ENCODE results near the gene LARGE1. TPM values are rescaled to one million over a fixed set of nuclear protein-coding genes. Genes with fewer than 3 reads are reported as not detected.

Gene LARGE1
- total RNA-seq, 1 donor from 2014 or later: 22.6 TPM

DNA sequence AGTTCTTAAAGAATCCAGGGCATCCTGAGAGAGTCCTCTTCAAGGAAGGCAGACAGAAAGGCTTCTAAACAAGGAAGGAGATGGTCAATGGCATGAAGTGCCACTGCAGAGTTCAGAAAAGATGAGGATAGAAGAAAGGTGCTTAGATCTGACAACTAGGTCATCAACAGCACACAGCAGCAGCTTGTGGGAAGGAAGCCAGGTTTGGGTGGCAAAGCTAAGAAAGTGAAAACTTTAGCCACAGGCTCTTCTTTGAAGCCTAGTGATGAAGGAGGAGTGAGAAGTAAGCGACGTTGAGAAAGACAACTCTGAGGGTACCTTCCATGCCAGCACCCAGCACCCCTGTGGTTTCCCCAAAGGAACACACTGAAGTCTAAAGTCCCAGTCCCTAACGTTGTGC lies 92.0 kb downstream of the LARGE1 start:
- DNase-seq (ENCODE audit: low read depth): no peak

DNA sequence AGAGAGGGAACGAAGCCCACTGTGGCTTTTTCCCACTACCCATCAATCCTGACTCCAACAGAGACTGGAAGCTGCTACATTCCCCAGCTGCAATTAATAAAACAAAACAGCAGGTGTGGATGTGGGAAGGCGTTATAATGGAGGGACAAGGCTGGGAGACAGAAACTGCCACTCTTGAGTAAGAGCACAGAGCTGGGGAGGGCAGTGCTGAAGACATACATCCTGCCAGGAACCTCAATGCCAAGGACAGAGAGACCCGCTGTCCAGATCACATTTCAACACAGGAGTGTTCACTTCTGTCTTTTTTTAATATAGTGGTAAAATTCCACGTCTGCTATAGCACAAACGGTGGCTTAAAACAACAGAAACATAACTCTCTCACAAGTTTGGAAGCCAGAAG lies 94.5 kb downstream of the LARGE1 start:
- peak; percentile 23 for DNase-seq (ENCODE audit: low read depth)

DNA sequence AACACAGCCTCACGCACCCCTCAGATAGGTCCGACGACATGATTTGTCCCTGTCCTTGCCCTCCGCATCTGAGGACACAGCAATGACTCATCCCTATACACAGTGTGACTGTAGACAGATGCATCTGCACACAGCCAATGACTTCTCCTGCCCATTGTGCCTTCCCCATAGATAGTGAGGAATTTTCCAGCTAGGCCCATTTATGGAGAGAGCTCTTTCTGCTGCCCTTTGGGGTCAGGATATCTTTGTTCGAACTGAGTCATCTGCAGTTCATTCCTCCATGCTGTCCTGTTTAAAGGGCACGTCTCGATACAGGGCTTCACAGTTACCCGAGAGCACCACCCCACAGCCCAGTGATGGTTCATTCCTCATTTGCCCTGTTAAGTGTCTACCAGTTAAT lies 96.7 kb downstream of the LARGE1 start:
- DNase-seq (ENCODE audit: low read depth): peak; percentile 8

DNA sequence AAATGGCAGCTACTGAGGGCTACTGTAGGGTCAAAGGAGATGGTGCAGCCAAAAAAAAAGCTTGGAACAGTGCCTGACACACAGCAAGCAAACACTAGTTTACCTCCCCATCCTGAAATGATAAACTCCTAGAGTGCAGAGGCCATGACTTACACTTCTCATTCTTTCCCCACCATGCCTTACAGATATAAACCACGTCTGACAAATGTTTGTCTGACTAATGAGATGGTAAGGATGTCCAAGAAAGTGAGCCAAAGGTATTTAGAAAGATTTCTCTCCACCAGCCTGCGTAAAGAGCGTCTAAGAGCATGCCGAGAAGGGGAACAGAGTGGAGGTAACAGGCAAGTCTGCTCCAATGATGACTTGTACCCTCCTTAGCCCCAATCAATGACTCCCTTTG lies 99.0 kb downstream of the LARGE1 start:
- no peak for DNase-seq (ENCODE audit: low read depth)

DNA sequence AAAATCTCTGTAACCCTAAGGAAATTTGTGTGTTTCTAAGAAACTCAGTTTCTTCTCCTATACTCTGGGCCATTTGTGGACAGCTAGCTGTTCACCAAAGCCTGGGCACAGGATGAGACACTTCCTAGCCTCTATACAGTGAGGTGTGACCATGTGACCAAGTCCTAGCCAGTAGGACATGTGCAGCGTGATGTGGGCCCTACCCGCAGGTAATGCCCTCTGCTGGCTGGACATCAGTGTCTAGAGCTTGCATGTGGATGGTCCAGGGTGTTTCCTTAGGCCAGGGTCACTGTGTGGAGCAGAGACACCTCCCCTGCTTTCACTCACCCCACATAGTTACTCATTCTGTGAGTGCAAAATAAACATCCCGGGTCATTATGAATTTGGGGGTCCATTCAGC lies 100.5 kb downstream of the LARGE1 start:
- DNase-seq (ENCODE audit: low read depth): no peak

DNA sequence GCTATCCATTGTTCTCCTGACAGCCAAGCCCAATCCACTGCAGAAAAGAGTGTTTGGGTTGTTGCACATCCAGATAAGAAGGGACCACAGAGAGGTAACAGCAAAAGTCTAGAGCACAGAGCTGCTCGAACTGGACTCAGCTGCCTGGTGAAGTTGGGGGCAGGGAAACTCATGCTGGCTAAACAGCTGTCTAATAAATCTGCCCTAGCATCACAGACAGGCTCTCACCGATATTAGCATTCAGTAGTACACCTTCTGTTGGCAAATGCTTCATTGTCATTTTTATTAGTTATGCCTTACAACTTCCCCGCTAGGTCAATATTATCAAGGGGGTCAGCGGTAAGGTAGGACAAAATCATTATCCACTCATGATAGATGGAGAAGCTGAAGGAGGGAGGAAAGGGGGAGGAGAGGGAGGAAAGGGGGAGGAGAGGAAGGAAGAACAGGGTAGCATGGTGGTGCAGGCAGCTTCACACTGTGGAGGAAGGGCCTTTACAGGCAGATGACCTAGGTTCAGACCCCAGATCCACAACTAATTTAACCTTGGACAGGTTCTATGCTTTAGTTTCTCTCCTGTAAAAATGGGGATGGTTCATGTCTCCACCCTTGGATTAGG lies 102.7 kb downstream of the LARGE1 start:
- no peak for DNase-seq (ENCODE audit: low read depth)

DNA sequence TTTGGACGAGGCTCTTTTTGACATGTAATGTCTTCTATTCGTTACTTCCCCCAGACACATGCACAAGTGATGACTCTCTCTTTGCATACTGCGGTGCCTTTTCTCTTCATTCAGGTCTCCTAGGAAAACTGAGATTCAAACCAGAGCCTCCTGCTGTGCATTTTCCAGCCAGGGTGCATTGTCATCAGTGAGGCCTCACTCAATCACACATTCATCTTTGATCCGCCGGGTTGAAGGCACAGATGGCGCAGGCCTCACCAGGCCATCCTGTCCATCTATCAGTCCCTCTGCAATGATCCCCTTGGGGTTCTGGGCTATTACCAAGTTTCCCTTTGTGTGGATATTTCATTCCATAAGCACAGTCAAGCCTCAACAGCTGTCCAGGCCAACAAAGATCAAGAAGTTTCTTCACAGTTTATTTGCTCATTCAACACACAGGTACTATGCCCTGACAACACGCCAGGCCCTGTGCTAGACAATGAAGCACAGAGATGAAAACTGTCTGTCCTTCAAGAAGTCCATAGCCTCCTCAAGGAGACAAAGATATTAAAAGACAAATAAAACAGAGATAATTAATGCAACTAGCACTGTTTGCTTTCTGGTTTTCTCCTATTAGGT lies 107.8 kb downstream of the LARGE1 start:
- no peak for DNase-seq (ENCODE audit: low read depth)

DNA sequence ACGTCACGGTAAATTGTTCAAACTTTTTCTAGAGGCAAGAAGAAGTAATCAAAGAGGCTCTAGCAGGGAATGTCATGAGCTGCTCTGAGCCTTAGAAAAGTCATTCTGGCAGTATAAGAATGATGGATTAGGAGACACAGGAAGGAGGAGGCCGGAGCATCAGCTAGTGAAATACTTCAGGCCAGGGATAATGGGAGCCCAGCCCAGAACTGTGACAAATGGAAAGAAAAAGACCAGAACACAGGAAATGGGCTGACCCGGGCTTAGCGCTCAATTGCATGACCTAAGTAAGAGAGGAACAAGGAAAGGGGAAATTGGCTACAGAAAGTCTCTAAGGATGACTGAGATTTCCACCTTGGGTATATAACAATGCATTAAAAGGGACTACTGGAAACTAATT lies 108.6 kb downstream of the LARGE1 start:
- no peak for DNase-seq (ENCODE audit: low read depth)

DNA sequence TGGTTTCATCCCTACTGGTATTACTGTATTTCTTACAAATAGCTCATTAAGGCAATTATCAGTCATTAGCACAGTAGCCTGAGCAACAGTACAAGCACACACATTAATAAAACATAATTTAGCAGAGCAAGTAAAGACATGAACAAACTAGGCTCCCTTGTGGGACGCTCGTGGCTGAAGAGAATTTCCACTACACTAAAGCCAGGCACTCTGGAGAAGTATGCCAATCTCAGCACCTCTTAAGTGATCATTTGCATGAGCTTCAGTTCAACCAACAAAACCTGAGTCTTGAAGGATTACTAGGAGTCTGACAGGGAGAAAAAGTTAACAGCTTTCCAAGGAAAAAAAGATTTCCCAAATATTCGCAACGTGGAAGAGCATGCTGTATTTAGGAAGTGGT lies 109.1 kb downstream of the LARGE1 start:
- DNase-seq (ENCODE audit: low read depth): no peak

DNA sequence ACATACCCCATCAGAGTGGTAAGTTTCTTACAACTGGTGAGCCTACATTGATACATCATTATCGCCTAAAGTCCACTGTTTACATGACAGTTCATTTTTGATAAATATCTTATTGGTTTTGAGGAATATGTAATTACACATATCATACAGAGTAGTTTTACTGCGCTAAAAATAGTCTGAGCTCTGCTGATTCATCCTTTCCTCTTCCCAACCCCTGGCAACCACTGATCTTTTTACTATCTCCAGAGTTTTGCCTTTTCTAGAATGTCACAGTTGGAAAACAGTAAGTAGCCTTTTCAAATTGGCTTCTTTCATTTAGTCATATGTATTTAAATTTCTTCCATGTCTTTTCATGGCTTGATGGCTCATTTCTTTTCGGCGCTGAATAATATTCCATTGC lies 112.8 kb downstream of the LARGE1 start:
- DNase-seq (ENCODE audit: low read depth): peak; percentile 24

DNA sequence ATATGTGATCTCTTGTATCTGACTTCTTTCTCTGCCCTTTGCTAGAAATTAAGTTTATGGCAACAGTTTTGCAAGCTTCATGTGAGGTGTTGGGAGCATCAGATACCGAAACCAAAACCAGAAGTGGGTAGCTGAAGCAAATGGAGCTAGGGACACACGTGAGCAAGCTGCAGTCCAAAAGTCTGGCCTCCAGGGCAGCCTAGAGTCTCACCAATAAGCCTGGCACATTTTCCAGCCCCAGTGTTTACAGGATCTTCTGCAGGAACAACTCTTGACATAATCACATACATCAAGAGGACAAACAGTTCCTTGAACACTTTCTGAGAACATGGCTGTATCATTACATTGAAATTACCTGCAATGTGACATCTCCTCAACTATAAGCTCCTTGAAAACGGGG lies 114.1 kb downstream of the LARGE1 start:
- DNase-seq (ENCODE audit: low read depth): no peak

DNA sequence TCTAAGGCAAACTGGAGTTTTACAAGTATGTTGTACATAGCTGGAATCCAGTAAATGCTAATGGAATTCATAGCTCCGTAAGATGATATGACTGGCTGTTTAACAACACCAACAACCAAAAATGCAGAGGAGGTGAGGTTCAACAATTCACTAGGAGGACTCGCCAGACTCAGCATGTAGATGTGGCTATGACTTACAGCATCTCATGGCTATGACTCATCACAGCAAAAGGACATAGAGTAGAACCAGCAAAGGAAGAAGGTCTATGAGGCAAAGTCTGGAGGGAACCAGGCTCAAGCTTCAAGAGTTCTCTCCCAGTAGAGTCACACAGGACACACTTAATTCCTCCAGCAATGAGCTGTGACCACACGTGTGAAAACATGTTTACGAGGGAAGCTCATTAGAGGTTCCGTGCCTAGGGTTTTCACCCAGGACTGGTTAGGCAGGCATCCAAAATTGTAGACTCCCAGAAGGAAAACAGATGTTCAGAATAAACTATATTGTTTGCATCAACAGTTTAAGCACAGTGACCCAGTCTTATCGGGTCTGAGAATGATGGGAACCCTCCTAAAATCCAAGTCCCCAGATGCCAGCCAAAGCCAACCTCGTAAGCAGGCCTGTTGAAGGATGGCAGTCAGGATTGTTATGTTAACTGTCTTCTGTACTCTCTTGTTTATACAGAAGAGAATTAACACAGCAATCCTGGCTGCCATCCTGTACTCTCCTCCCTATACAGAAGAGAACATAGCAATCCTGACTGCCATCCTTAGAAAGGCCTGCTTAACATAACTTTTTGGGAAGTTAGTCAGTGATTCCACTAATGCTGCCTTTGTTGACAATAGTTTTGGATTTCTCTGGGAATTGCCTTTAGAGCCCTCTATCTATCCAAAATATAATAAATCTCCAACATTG lies 116.6 kb downstream of the LARGE1 start:
- DNase-seq (ENCODE audit: low read depth): peak; percentile 51

DNA sequence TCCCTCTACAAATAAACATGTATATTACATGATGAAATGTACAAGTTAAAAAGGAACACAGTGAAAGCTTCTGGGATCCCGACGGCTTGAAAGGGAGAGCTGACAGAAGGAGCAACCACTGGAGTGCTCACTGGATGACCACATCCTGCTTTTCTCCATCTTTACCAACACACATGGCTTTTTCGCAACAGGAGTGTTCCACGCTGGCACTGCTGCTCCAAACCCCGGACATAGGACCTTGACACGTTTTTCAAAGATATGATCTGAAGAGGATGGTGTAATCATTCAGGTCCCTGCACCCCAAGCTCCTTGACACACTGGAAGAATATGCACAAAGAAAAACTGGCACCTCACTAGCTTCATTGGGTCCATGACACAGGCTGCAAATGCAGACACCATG lies 121.9 kb downstream of the LARGE1 start:
- no peak for DNase-seq (ENCODE audit: low read depth)

DNA sequence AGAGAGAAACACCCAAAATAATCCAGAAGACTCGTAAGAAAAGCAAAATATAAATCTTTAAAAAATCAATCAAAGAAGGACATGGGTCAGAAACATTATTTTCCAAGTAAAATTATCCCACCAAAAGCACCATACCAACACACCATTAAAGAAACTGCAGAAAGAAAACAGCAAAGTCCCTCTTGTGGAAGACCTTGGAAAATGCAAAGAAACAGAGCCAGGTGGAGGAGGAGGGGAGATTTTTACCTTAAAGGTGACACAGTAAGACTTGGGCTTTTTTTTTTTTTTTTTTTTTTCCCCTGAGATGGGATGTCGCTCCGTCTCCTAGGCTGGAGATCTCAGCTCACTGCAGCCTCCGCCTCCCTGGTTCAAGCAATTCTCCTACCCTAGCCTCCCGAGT lies 123.8 kb downstream of the LARGE1 start:
- no peak for DNase-seq (ENCODE audit: low read depth)

DNA sequence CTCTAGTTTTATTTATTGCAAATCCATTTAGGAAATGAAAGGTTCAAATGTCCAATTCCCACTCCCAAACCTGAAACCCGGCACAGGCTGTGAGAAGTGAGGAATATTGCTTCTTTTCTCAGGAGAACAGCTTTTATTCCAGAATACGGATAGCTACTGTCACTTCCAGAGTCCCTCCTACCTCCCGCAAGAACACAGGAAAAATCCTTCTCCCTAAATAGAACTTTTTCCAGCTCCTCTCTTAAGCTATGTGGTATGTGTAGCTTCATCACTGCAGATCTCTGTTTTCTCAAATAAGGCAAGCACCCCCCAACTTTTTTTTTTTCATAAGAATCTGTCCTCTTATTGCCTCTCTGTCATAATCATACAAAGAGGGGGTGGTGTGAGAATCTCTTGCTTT lies 126.8 kb downstream of the LARGE1 start:
- DNase-seq (ENCODE audit: low read depth): no peak

DNA sequence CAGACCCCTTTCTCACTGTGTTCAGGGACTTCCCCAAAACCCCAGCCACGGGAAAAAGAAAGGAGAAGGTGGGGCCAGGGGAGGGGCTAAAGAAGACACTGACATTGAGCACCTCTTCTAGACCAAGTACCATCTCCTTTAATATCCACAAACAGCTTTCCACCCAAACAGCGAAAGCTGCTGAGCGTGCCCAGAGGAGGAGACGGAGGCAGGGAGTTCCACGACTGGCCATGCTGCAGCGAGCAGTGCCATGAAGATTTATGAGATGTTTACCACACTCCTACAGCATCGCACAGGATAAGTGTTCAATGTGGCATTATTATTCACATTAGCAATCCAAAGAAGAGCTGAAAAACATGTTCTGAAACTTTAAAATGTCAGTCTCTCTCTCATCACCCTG lies 127.4 kb downstream of the LARGE1 start:
- DNase-seq (ENCODE audit: low read depth): no peak

DNA sequence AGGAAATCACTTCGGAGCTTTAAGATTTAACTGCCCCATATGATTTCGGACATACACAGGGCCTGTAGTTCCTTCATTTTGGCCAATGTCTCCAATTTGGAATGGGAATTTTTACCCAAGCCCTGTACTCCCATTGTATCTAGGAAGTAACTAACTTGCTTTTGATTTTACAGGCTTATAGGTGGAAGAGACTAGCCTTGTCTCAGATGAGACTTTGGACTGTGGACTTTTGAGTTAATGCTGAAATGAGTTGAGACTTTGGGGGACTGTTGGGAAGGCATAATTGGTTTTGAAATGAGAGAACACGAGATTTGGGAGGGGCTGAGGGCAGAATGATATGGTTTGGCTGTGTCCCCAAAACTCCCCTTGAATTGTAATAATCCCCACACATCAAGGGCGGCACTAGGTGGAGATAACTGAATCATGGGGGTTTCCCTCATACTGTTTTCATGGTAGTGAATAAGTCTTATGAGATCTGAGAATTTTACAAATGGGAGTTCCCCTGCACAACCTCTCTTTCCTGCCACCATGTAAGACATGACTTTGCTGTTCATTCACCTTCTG lies 130.5 kb downstream of the LARGE1 start:
- DNase-seq (ENCODE audit: low read depth): no peak

DNA sequence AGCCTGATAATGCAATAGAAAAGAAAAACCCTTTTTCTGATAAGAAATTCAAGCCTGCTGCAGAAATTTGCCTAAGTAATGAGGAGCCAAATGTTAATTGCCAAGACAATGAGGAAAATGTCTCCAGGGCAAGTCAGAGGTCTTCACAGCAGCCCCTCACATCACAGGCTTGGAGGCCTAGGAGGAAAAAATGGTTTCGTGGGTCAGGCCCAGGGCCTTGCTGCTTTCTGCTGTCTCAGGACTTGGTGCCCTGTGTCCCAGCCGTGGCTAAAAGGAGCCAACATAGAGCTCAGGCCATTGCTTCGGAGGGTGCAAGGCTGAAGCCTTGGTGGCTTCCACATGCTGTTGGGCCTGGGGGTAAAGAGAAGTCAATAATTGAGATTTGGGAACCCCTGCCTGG lies 131.3 kb downstream of the LARGE1 start:
- DNase-seq (ENCODE audit: low read depth): no peak

DNA sequence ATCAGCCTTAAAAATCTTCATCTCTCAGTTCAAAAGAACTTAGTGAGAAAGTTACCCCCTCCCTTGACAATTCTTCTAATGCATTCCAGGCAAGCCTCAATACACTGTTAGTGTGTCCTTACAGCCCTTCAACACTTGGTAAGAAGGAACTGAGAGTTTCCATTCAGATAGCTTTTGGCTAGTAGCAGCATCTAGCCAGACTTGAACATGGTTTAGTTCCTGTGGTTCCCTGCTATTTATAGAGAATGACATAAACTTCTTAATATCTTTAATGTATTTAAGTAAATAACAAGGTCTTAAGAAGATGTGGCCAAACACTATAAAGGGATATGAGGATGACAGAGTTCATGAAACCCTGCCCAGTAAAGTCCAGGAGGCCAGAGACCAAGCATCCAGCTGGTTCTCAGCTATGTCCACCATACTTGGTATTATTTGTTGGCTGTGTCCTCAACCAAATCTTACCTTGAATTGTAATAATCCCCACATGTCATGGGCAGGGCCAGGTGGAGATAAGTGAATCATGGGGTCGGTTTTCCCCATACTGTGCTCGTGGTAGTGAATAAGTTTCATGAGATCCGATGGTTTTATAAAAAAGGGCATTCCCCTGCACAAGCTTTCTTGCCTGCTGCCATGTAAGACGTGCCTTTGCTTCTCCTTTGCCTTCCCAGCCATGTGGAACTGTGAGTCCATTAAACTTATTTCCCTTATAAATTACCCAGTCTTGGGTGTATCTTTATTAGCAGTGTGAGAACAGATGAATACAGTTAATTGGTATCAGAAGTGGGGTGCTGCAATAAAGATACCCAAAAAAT lies 132.4 kb downstream of the LARGE1 start:
- peak; percentile 3 for DNase-seq (ENCODE audit: low read depth)

DNA sequence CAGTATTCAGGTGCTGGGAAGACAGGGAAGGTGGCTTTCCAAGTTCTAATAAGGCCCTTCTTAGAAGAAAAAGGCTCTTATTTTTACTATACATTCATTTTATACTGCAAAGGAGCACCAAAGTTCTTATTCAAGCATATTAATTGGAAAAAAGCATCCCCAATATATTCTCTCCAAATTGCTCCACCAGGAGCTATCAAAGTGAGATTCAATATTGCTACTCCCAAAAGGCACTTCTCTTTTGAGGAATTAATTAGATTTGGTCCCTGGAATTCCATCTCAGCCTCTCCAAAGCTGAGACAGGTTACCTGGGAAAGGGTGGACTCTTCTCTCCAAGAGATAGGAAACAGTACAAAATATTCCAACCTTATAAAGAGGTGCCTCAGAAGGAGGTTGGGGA lies 134.1 kb downstream of the LARGE1 start:
- DNase-seq (ENCODE audit: low read depth): no peak

DNA sequence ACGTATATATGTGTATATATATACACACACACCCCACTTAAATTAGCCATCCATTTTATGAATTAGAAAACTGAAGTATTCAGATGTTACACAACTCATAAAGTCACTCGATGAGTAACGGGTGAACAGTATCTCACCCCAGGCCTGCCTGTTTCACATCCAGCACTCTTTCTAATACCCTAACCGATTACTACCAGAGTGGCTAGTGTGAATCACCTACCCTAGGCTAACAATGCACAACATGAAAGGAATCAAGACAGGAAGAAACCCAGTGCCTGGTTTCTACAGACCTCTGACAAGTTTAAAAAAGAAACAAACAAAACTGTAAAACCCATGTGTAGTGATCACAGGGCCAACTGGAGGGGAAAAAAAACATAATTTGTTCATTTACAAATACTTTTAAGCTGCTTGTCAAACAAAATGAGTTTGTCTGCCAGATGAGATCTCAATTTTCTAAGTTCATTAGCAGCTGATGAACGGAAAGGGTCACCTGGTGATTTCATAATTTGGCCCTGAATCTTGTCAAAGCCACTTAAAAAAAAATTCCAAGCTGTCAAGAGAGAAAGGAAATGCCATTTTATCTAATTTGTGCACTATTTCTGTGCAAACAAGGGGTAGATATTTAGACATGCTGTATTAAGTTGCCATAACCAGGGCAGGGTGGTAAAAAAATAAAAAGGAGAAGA lies 134.8 kb downstream of the LARGE1 start:
- no peak for DNase-seq (ENCODE audit: low read depth)

All from myocyte (in vitro differentiated cells).